Sciatic nerve (tissue), 2 donors: Measurements from ENCODE around the gene NDST3. TPM values are rescaled to one million over a fixed set of nuclear protein-coding genes. Genes with fewer than 3 reads are reported as not detected.
"Not testable (repeated sequence)": the region's sequence is repeated elsewhere in the genome, so short reads cannot be mapped to it uniquely, and the experiment has no call there.

Experiments
- ATAC-seq: fragments of 200-7000 bp; cut with Tn5 transposase; one replicate; pipeline ENCODE4 v1.9.1; 2020; ENCODE audit warnings: mild to moderate bottlenecking, moderate library complexity
- DNase-seq: peaks from one replicate; pipeline ENCODE4 v3.0.0-alpha.2; 2020; ENCODE audit warnings: low spot score
- intact Hi-C: fragments of 100-400 bp; cut with DNase I; formaldehyde crosslinking; loops from one replicate; pipeline ENCODE4 v1.14.2; 2022
- total RNA-seq: library from RNA; stranded (reverse); fragmentation: NEBNext Ultra II Directional; extraction: Animal tissue kit (Norgen Biotek cat#: 25700); gene quantifications from one replicate; pipeline ENCODE4 v1.2.1, GENCODE V29; 2021
- donor health status: DM: no; HTN: no; CAD: no.
- donor health status: DM: no; HTN: no; CAD: no.

Gene NDST3
- total RNA-seq, 1 donor from 2014 or later = 0.89 TPM

DNA sequence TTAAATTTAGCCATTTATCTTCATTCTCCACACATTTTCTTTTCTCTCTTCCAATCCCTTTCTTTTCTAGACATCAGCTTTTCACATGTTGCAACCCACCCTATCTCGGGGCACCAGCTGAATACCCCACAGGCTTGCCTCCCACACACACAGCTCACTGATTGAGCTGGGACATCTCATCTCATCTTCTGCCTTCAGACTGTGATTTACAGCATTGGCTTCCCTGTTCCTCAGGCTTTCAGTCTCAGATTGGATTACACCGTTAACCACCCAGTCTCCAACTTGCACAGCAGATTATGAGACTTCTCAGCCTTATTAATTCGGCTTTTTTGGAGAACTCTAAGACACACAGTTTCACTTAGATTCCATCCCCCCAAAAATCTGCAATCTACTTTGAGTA, 224.8 kb downstream of the NDST3 start:
- intact Hi-C loops = no loop called here
- DNase-seq (no peak), ATAC-seq (no peak)

DNA sequence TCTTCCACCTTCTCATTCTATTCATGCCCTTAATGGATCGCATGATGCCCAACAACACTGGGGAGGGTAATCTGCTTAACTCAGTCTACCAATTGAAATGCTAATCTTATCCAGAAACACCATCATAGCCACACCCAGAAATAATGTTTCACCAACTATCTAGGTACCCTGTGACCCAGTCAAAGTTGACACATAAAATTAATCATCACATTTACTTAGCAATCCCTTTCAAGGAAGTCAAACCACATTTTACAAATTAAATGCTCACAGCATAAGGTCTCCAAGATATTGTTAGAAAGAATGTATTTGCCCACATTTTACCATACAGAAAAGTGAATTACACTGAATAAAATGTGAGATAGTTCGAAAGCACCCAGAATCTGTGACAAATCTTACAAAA, 226.0 kb downstream of the NDST3 start:
- intact Hi-C loops = no loop called here
- DNase-seq (no peak), ATAC-seq (no peak)

DNA sequence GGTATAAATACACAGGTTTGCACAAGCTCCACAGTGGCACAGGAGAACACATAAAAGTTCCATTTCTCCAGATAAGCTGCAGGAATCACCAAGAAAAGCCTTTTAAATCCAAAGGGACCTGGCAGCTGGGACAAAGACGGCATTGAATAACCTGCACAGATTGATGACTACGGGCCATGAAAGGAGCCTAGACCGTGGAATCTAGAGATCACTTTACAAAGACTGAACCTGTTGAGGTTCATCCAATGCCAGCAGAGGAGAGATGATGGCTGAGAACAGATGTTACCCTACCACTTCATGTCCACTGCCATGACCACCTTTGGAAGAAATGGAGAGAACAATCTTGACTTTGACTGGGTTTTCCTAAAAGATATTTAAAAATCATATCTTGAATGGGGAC, 229.8 kb downstream of the NDST3 start:
- ATAC-seq = no peak
- no peak for DNase-seq
- intact Hi-C loops = no loop called here

DNA sequence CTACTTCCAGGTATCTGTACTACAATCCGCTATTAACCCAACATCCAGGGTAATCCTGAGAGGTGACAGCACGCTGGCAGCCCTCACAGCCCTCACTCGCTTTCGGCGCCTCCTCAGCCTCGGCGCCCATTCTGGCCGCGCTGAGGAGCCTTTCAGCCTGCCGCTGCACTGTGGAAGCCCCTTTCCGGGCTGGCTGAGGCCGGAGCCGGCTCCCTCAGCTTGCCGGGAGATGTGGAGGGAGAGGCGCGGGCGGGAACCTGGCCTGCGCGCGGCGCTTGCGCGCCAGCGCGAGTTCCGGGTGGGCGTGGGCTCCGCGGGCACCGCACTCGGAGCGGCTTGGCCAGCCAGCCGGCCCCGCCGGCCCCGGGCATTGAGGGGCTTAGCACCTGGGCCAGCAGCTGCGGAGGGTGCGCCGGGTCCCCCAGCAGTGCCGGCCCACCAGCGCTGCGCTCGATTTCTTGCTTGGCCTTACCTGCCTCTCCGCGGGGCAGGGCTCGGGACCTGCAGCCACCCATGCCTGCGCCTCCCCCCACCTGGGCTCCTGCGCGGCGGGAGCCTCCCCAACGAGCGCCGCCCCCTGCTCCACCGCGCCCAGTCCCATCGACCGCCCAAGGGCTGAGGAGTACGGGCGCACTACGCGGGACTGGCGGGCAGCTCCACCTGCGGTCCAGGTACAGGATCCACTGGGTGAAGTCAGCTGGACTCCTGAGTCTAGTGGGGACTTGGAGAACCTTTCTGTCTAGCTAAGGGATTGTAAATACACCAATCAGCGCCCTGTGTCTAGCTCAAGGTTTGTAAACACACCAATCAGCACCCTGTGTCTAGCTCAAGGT, 231.2 kb downstream of the NDST3 start:
- intact Hi-C loops = no loop called here
- DNase-seq = no peak
- ATAC-seq = no peak

DNA sequence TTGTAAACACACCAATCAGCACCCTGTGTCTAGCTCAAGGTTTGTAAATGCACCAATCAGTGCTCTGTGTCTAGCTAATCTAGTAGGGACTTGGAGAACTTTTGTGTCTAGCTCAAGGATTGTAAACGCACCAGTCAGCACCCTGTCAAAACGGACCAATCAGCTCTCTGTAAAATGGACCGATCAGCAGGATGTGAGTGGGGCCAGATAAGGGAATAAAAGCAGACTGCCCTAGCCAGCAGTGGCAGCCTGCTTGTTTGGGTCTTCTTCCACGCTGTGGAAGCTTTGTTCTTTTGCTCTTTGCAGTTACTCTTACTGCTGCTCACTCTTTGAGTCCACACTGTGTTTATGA, 231.8 kb downstream of the NDST3 start:
- ATAC-seq, DNase-seq, intact Hi-C loops: not testable (repeated sequence)

DNA sequence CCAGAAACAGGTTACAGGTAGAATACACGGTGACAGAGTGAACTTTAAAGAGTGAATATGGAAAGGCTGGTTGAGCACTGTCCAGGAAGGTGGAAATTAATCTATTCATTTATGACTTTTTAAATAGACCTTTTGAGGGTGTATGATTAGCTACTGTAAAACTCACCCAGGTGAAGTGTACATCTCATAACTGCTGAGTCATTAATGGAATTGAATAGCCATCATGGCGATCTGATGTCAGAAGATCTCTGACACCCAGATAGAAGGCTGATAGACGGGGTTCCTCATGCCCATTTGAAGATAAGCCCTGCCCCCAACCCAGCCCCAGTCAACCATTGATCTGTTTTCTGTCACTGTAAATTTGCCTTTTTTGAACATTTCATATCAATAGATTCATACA, 234.5 kb downstream of the NDST3 start:
- intact Hi-C loops = loop anchor here (2.0 kb wide), 1 partner anchor 52 kb away; no protein-coding TSS in a partner anchor
- DNase-seq (no peak), ATAC-seq (no peak)

DNA sequence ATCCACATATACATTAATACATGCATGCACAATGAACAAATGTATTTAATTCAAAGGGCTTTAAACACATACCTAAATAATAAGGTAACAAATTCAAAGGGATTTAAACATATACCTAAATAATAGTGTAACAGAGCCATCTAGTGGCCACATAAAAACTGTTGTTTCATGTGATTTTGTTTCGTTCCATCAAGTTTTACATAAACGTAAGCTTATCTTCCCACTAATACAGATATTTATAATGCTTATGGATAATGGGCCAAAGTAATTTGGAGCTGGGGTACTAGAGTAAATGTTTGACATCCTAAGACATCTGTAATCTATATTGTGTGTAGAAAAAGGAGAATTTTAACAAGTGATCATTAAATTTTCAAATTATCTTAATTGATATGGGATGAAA, 236.2 kb downstream of the NDST3 start:
- intact Hi-C loops = no loop called here
- ATAC-seq (no peak), DNase-seq (no peak)

DNA sequence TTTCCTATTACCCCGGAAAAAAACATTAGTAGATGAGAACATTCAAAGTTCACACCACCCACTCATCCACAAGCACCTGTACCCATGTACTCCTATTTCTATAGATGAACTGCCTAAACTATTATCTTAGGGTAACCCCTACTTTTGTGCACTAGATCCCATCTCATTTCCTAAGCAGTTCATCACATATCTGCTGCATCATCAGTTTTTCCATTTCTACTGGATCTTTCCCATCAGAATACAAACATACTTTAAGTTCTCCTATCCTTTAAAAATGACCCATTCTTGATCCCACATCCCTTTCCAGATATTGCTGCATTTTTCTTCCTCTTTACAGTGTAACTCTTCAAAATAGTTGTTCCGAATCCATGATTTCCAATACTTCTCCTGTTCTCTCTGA, 237.5 kb downstream of the NDST3 start:
- no peak for ATAC-seq

DNA sequence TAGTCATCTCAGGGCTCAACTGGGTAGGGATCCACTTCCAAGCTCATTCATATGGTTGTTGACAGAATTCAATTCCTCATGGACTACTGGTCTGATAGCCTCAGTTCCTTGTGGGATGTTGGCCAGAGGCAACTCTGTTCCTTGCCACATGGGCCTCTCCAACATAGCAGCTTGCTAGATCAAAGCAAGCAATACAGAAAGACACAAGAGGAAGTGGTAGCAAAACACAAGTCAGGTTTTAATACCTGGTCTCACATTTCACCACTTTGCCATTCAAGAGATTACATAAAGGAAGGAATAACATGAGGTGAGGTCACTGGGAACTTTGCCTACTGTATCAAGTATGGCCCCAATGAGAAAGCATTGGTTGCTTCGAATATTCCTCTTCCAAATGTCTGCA, 239.4 kb downstream of the NDST3 start:
- intact Hi-C loops = no loop called here
- ATAC-seq (no peak), DNase-seq (no peak)

More for the DNA sequence above, 237.5 kb downstream of the NDST3 start:
- intact Hi-C loops = no loop called here
- no peak for DNase-seq

DNA sequence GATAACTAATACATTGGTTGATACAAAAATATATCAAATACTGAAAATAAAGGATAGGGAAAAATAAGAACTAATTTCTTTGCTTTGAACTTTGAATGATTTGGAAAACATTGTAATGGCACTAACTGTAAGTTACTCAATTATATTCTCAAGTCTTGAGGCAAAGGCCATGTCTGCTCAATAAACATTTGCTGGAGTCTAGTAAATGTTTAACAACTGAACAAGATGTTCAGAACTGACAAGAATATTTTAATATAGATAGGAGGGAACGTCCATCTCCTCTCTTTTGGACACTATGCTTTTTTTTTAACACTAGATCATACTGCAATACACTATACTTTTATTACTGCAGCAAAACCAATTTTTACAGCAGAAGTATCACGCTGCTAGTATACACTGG, 242.3 kb downstream of the NDST3 start:
- no peak for ATAC-seq
- intact Hi-C loops = no loop called here
- DNase-seq = no peak

DNA sequence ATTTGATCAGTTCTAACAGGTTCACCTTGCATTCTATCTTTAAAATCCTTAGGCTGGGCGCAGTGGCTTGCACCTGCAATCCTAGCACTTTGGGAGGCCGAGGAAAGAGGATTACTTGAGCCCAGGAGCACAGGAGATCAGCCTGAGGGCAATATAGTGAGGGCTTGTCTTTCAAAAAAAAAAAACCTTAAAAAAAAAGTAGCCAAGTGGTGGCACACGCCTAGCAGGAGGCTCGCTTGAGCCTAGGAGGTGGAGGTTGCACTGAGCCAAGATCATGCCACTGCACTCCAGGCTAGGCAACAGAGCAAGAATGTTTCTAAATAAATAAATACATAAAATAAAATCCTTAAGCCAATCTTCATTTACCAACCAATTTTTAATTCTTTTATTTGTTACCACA, 243.0 kb downstream of the NDST3 start:
- DNase-seq (no peak), ATAC-seq (no peak)
- intact Hi-C loops = no loop called here

DNA sequence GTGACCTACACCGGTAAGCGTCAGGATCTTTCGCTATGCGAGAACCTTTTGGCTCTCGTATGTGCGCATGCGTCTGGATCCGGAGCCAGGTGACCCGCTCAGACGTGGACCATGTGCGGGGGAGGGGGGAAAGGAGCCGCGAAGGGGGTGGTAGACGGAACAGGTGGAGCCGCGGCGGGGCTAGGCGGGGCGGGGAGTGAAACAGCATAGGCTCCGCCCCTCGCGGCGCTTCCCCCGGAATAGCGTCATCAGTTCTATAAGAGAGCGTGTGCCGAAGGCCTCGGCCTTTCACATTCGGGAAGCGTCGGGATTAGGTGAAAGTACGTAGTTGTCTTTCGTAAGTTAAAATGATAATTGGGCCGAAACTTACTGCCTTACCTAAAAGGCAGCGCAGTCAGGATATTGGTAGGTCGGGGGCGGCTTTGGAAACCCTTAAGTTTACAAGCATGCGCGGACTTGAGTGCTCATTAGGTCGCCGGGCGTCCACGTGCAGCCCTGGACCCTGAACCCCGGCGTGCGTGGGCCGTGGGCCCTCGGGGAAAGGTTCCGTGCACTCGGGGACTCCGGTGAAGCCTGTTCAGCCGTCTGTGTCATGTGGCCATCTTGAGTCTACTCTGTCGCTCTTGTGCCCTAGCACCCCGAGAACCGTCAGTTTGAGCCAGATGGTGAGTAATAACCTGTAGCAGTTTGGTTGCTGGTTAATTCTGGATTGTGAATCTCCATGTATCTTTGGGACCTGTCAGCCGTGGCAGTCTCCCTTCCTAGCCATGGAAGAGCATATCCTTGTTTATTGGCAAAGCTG, 244.4 kb downstream of the NDST3 start:
- DNase-seq (peak; percentile 95), ATAC-seq (peak; percentile 99)
- intact Hi-C loops = no loop called here

DNA sequence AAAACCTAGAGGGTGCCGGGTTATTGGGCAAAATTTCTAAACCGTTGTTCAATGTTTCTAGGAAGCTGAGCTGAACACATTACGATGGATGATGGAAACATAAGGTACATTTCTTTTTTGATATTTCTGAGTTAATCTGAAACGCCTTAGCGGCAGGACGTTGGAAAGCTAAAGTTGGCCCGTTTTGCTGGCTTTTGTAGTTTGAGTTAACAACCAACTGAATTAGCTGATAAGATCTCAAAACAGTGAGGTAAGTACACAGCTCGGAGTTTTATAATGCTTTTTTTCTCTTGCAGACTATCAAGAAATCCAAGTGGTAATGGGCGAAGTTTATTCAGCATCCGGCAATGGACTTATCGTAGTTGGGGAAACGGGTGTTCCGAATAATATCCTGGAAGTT, 245.0 kb downstream of the NDST3 start:
- ATAC-seq (no peak), DNase-seq (no peak)
- intact Hi-C loops = no loop called here

DNA sequence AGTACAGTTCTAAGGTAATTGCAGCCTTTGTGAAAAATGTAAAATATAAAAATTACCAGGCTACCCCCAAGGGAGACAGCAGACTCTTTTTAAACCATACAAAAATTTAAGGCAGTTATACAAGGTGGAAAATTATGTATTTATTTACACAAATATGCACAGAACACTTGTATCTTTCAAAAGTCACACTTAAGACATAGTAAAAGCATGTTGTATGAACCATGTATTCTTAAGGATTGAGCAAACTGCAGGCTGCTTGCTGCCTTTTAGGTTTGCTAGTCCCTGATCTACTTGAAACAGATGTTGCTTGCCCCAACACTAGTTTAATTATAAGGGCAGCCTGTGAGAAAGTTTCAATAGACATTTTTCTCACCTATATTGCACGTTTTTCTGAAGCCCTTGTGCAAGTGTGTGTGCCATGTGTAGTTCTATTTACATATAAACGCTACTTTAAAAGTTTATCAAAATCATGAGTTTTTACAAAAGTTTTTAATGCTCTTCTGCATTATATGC, 245.7 kb downstream of the NDST3 start:
- no peak for ATAC-seq
- no peak for DNase-seq
- intact Hi-C loops = no loop called here

DNA sequence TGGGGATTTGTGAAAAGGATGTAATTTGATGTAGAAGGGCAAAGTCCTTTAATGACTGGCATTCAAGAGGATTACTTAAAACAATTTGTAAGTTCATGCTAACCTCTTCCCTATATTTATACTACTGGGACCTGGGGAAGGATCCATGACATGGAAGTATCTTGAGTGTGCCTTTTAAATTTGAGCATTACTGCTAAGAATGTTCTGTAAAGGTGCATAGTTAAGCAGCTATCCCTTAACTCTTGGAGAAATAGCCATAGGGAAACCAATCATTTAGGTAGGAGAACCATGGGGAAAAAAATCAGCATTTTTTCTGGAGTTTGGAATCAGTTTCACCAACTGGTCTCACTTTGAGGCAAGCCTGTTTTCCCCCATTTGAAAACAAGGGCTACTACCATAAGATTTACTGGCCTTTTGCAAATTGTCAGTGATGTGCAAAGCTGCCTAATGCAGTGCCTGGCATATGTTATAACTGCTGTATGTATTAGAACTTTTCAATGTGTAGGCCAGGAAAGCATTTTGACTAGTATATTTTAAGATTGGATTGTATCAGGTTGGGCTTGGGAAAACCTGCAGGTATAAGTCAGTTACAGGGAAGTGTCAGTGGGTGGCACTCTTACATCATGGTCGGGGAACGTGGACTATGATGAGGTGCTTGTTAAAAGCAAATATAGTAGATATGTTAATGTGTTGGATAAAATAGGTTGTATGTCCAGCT, 246.4 kb downstream of the NDST3 start:
- DNase-seq (no peak), ATAC-seq (peak; percentile 21)
- intact Hi-C loops = no loop called here

DNA sequence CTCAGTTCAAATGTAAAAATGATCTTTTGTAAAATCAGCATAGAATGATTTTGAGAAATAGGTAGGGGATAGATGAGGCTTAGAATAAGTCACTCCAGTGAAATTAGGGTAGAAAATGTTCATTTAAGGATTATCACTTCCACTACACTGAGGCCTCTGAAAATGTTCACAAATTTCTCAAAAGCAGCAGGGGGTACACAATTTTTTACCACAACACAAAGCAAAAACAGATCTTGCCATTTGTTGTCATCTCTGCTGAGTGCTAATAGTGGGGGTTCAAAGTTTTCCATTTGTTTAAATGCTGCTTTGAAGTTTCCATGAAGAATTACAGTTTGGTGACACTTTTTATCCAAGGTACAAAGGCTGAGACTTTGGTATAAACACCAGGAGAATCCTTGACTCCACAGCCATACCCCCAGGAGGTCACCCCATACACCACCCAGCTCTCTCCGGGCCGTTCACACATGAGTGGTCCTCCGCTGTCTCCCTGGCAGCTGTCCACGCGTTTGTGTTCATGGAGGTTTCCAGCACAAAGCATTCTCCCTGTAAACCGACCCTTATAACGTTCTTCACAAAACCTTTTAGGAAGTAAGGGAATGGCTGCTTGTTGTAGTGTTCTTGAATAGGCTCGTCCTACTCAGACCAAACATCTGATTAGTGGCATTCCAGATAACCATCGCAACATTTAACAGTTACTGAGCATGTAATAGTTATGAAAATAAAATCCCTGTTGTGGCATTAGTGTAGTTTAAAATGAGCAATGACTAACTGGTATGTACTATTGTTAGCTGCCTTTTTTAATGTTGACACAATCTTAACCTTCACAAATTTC, 247.5 kb downstream of the NDST3 start:
- DNase-seq (no peak), ATAC-seq (no peak)
- intact Hi-C loops = no loop called here

DNA sequence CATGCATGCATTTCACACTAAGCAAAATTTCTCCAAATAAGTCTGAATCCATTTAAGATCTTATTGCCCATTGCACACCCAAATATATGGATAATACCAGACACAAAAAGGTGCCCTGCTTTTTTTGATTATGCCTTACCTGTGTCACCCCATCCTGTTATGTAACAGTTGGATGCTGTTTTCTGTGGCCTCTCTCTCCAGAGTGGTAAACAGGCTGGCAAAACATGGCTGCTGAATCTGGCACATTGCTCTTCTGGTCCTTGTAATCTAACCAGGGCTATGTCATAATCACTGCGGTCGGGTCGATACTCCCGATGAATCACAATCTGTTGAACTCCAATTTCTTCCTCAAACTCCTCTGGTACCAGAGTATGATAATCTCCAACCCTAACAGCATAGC, 248.4 kb downstream of the NDST3 start:
- intact Hi-C loops = no loop called here
- ATAC-seq (no peak), DNase-seq (no peak)

DNA sequence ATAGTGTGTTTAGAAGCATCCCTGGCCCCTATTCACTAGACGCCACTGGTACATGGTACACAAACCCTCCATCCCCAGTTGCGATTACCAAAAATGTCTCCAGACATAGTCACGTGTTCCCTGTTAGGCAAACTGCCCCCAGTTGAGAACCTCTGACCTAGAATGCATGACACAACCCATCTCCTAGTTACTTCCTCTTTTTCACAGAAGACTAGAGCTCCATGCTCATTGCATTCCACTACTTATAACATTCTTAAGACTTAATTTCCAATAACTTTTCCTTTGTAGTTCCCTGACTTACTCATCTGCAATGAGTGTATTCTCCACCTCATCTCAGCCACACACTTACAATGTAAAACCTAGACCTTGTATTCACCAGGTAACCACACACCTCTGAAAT, 249.9 kb downstream of the NDST3 start:
- DNase-seq = no peak
- intact Hi-C loops = no loop called here
- no peak for ATAC-seq

DNA sequence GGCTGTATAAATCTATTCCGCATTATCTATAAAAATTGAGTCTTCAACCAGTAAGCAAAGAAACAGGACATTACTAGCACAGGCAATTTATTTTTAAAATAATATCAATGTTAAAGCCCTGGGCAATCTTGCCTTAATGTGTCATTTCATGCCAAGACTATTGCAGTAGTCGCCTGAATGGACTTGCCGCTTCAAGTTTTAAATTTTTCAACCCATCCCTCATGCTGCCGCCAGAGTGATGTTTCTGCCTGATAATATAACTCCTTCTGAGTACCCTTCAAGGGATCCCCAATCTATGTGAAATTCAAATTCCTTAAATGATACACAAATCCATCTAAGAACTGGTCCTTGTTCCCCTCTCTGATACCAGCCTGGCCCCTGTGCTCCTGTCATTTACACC, 251.6 kb downstream of the NDST3 start:
- intact Hi-C loops = no loop called here
- DNase-seq (no peak), ATAC-seq (no peak)
